Bronchial epithelial cell (primary cell): ENCODE results near the gene ARF3. TPM values are rescaled to one million over a fixed set of nuclear protein-coding genes. Genes with fewer than 3 reads are reported as not detected.
A peak's percentile ranks its signal among the peaks of the same experiment; 100 is the strongest.

Source experiments
- DNase-seq: peaks from one replicate; pipeline ENCODE4 v3.0.0-alpha.2; 2010; ENCODE audit warnings: low read depth
- FAIRE-seq: peaks from 2 replicates; lab custom pipeline; 2011; peaks lifted over from hg19 to GRCh38; lab: Jason Lieb, UNC
- H3K27me3 ChIP-seq: 2 replicates; pipeline ENCODE4 v1.5.1; 2011; ENCODE audit warnings: low read length; ENCODE audit not compliant: control insufficient read depth, insufficient read depth
- H3K36me3 ChIP-seq: 2 replicates; pipeline ENCODE4 v1.5.1; 2011; ENCODE audit warnings: low read length; ENCODE audit not compliant: control insufficient read depth, insufficient read depth
- H3K4me3 ChIP-seq: 2 replicates; pipeline ENCODE4 v1.5.1; 2011; ENCODE audit warnings: mild to moderate bottlenecking, low read depth, low read length, control low read depth
- total RNA-seq: library from RNA; depleted of rRNA; stranded (reverse); fragments of >200 nt; gene quantifications from 2 replicates; pipeline ENCODE4 v1.2.1, GENCODE V29; 2014
- TF ChIP-seq, protein P1 (sequence below): IDR thresholded peaks from 2 replicates; pipeline ENCODE4 v1.5.1; 2011; ENCODE audit warnings: mild to moderate bottlenecking, moderate library complexity, low read length, control low read depth, inconsistent platforms; ENCODE audit not compliant: insufficient read depth, severe bottlenecking

ARF3 gene
- total RNA-seq, 1 donor from 2014 or later: 30.0 TPM

DNA sequence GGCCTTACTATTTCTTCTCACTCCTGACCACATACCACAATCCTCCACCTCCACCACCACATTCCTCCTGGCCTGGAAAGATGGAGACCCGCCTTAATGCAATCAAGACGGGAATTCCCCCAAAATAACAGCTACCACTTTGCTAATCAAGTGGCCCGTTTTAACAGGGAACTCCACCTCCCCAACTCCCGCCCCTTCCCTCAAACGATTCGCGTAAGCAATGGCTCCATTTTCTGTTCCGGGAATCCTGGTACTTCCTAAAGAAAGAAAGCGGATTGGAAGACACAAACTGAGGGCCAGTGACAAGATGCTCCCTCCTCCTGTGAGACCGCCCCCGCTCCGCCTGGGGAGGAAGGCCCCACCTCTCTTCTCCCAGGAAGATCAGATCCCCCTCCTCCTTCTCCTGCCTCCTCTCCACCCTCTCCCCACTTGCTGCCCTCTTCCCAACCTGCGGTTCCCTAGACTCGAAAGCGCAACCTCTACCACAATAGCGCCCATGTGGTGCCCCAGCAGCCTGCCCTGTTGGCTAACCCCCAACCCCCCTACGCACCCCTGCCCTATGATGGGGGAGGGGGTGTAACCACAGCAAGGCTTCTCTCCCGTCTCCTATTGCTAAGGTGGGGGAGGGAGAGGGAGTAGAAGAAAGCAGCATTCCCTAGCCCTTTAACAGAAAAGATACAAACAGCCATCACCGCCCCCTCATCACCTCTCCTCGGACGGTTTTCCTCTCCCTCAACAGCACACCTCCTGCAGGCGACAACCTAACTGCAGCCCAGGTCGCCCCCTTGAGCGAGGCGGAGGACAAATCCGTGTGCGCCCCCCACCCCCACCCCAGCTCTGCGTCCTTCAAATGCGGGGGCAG lies 777 bp downstream of the ARF3 start:
- peak overlapping the region; percentile 64 for H3K4me3 ChIP-seq
- TF ChIP-seq, protein P1, sequence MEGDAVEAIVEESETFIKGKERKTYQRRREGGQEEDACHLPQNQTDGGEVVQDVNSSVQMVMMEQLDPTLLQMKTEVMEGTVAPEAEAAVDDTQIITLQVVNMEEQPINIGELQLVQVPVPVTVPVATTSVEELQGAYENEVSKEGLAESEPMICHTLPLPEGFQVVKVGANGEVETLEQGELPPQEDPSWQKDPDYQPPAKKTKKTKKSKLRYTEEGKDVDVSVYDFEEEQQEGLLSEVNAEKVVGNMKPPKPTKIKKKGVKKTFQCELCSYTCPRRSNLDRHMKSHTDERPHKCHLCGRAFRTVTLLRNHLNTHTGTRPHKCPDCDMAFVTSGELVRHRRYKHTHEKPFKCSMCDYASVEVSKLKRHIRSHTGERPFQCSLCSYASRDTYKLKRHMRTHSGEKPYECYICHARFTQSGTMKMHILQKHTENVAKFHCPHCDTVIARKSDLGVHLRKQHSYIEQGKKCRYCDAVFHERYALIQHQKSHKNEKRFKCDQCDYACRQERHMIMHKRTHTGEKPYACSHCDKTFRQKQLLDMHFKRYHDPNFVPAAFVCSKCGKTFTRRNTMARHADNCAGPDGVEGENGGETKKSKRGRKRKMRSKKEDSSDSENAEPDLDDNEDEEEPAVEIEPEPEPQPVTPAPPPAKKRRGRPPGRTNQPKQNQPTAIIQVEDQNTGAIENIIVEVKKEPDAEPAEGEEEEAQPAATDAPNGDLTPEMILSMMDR: peak; percentile 16
- DNase-seq (peak; percentile 95), FAIRE-seq (no peak)
- no peaks in the 10 kb centered on the region for H3K27me3 ChIP-seq
- H3K36me3 ChIP-seq: peaks cover 6% of the 10 kb centered on the region

DNA sequence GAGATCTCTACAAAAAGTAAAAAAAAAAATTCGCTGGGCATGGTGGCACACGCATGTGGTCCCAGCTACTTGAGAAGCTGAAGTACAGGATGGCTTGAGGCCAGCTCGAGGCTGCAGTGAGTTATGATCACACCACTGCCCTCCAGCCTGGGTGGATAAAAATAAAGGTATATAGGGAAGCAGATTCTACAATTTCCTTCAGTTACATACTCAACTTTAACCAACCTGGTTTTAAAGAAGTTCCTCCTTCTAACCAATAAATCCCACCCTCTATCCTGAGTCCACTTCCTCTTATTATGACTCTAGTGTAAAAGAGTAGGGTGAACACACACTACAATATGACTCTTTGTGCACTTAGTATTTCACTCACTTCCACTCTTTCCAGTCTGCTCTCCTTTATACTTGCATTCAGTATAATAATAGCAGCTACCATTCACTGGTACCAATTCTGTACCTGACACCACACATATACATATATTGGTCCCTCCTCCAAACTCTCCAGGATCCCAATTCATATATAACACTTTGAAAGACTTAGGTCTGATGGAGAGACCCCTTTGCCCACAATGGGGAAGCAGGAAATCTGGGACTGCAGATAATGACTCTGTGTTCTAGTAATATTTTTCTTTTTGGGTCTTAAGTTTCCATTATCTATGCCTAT lies 2.3 kb downstream of the ARF3 start:
- TF ChIP-seq, protein P1: no peak
- Histone ChIP-seq H3K27me3 (no peaks in the 10 kb centered on the region), H3K36me3 (peaks cover 6% of the 10 kb centered on the region), H3K4me3 (no peak overlapping the region)
- no peak for FAIRE-seq
- no peak for DNase-seq

DNA sequence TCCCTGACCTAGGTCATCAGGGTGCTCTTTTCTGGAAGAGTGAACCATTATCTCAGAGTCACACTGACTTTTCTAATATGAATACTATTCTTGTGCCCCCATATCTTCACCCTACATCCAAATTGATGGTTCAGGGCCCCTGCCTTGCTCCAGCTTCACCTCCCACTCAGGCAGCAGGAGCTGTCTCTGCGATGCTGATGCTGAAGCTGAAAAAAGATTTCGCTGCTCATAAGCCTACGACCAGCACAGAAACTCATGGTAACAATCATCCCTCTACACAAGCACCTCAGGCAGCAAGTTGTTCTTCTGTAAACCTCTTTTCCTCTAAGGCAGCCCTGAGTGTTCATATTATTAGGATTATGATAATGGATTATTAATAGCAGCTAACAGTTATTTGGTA lies 3.2 kb downstream of the ARF3 start:
- H3K27me3 ChIP-seq: no peaks in the 10 kb centered on the region
- DNase-seq (no peak), FAIRE-seq (no peak)
- H3K36me3 ChIP-seq: peaks cover 8% of the 10 kb centered on the region
- H3K4me3 ChIP-seq: no peak overlapping the region
- TF ChIP-seq, protein P1: no peak

DNA sequence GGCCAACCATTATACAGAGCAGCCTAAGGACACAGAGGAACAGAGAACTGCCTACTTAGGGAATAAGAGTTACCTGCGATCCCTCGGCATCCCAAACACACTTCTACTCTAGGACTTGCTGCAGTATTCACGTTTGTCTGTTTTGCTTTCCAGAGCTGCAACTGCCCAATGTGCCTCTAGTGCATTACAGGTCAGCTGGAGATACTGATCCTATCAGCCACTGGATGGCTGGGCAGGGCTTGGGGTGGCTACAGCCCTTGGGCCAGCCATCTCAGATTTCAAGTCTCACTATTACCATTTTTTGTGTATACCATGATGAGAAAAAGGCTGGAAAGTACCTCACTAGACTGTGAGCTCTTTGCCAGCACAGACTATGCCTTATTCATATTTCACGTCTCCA lies 4.6 kb downstream of the ARF3 start:
- H3K27me3 ChIP-seq: no peaks in the 10 kb centered on the region
- DNase-seq (no peak), FAIRE-seq (no peak)
- H3K4me3 ChIP-seq: no peak overlapping the region
- H3K36me3 ChIP-seq: peaks cover 8% of the 10 kb centered on the region
- TF ChIP-seq, protein P1: no peak

DNA sequence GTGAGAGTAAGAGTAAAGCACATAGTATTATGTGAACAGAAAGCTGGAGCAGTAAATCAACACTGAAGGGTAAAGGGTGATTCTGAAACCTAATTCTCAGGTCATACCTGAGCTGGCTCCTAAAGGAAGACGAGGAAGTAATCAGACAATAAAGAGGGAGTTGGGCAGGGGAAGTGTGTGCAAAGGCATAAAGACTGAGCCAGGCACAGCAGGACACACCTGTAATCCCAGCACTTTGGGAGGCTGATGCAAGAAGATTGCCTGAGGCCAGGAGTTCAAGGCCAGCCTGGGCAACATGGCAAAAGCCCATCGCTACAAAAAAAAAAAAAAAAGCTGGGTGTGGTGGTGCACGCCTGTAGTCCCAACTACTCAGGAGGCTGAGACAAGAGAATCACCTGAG lies 9.6 kb downstream of the ARF3 start:
- DNase-seq (no peak), FAIRE-seq (no peak)
- no peak overlapping the region for H3K4me3 ChIP-seq
- H3K36me3 ChIP-seq: peaks cover 3% of the 10 kb centered on the region
- no peaks in the 10 kb centered on the region for H3K27me3 ChIP-seq
- TF ChIP-seq, protein P1: no peak
